HG02763 (cell line): ENCODE data around the gene POU2F1.

Source experiments
- ATAC-seq: cut with Tn5 transposase; IDR thresholded peaks from one replicate; pipeline ENCODE4 v1.9.1; 2021; ENCODE audit warnings: mild to moderate bottlenecking, moderate library complexity; ENCODE audit not compliant: unreplicated experiment

Gene POU2F1

DNA sequence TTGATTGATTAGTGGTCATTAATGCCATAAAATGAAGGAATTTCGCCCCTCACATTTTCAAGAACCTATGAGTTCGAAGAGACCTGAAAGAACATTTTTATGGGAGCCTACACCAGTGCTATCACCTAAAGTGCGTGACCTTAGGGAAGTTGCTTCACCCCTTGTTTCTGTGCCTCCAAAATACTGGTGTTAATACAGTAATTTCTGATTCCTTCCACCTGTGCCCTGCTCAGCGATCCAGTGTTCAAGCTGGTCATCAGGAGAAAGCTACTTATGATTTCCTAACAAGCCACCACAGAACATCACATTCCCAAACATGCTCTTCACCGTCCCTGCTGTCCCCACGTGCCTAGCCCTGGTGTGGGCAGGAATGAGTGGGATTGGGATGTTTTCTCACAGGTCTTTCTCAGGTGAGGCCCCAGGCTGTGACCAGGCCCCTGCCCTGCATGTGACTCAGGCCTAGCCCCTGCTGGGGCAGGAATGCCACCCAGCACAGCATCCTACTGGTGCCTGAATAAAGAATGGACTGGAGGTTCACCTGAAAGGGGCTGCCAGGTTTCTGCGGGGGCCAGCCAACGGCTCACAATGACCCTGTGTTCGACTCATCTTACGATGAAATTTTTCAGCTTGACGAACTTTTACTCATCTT, 237.4 kb downstream of the POU2F1 start:
- no peak for ATAC-seq

- no peak for ATAC-seq
These were observed 240.2 kb downstream of the POU2F1 start for GRCh38 chr1:167460836-167461235.

- ATAC-seq: no peak
These were observed 241.7 kb downstream of the POU2F1 start for GRCh38 chr1:167462341-167462740.

- no peak for ATAC-seq
These were observed 242.4 kb downstream of the POU2F1 start for GRCh38 chr1:167463080-167463479.

DNA sequence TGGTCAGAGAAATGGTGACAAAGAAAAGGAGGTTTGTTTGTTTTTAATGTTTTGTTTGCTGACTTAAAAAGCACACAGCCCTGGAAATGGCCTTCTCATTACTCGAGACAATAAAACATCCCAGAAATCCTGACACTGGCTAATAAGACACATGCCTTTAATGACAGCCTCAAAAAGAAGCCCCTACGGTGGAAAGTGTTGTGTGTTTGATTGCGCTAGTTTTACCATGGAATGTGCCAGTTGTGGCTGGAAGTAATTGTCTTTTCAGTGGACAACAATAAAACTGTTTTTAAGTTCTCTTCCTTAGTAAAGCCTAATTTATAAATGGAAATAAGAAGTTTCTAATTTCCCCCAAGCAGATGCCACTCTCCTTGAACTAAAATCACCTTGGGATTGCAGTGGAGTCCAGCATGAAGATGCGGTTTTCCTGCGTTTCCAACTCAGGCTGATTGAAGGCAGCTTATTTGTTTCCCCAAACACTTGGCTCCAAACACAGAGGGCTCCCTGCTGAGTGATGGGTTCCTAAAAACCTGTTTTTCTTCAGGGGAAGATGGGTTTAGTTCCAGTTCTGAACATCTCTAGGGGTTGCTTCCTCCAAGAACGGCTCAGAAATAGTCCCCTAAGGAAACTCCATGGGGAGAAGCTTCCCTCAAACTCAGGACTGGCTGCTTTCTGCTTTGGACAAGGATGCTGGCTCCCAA, 243.3 kb downstream of the POU2F1 start:
- ATAC-seq: no peak

DNA sequence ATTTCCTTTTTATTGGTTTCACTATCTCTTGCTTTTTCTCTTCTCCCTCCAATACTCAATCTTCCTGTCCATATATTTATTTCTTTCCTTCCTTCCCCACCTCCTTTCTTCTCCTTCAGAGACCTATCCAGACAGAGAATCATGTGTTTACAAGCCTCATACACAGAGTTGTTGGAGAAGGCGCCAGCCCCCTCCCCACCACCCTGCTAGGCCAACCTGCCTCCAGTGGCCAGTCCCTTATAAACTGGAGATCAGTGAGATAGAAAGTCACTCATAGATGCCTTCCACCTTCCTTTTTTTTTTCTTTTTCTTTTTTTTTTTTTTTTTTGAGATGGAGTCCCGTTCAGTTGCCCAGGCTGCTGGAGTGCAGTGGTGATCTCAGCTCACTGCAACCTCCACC, 244.3 kb downstream of the POU2F1 start:
- ATAC-seq: no peak

DNA sequence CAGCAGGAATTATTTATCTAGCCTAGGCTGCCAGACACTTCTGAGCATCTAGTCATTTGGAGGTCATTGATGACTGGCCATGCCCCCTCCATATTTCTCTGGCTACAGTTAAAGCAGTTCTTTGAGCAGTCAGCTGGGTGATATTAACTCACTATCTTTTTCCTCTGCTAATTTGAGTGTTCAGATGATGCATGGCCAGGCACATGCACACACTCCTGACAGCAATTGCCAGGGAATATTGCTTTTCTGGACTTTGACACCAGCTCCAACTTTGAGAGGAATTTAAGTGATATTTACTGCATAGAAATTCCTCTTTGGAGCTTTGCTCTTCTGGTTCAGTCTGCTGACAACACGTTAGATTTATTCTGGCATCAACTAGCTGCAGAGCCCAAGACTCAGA, 245.1 kb downstream of the POU2F1 start:
- no peak for ATAC-seq

DNA sequence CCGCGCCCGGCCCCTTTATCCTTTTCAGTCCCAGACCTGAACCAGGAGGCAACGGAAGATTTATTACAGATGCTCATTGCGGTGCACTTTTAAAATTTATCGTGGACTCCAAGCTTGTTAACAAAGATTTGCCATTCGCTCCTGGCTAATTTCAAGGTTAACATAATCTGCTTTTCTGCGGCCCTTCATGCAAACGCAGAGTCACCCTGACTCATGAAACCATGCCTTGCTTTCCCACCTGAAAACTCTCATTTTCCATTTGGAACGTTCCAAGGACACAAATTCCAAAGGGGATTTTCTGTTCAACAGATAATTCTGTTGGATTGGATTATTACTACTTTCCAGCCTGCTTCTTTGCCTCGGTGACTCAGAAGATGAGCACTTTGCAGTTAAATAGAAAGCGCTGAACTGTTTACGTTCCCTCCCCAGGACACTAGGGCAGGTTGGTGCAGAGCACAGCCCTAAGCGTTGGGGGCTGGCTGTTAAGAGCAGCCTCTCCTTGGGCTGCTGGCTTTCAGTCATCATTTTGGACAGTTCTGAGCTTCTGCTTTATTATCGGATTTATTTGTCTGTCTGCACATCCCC, 246.5 kb downstream of the POU2F1 start:
- ATAC-seq: no peak

- no peak for ATAC-seq
These were observed 247.1 kb downstream of the POU2F1 start for GRCh38 chr1:167467752-167468151.

DNA sequence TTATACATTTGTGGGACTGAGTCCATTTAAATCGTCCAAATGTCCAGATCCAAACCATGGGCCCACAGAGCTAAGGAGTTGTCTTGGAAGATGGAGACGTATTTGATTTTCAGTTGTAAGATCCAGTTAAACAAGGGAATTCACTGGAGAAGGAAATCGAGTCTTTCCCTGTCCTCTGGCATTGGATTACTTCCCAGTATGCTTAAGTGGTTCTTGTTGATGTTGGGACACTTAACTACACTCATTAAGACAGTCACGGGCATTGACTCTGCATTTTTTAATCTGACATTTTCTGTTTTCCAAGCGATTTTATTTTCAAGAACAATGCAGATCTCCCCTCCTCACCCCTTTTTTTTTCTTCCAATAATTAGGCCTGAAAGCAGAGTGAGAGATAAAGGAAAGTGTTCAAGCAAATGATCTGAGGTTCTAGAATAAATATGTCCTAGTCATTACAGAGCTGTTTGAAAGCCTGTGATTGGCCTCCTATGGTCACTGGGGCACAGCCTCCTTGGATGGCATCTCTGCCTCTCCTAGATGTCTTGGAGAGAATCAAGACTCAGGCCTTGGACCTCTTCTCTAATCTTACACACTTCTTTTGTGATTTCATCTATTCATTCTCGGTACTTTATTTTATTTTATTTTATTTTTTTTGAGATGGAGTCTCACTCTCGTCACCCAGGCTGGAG, 248.7 kb downstream of the POU2F1 start:
- ATAC-seq: no peak

DNA sequence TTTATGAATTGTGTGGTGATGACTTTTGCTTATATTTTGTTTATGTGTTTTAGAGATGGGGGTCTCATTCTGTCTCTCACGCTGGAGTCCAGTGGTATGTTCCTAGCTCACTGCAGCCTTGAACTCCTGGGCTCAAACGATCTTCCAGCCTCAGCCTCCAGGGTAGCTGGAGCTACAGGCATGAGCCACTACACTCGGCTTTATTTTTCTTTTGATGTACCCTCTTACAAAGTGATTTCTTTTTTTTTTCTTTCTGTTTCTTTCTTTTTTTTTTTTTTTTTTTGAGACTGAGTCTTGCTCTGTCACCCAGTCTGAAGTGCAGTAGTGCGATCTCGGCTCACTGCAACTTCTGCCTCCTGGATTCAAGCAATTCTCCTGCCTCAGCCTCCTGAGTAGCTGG, 250.9 kb downstream of the POU2F1 start:
- ATAC-seq: no peak

DNA sequence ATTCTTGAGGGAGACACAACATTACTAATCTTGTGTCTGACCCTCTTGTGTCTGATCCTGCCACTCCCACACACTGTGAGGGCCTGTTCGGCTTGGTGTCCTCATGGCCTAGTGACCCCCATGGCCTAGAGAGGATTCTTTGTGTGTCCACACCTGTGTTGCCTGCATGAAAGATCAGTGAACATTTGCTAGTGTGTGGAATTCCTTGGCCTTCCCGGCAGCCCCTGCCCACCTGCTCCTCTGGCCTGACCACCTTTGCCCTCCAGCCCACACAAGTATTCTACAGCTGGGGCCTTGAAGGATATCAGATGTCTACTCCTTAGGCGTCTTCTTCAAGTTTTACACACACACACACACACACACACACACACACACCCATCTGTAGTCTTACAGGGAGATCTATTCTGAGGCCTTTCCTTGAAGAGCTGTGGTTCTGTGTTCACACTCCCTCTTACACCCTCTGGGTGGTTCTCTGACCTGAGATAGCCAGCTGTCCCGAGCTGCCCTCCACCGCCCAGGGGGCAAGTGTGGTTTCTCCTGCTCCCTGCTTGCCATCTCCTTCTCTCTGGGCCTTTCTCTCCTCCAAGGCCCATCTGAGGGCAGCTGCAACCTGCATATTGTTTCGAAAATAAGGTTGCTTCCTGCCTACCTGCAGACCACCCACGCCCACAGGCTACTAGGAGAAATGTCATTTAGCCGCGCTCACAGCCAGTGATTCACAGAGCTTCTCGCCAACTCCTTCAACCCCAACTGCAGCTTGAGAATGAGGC, 252.3 kb downstream of the POU2F1 start:
- no peak for ATAC-seq

GRCh38 chr1:167473761-167474160, 253.1 kb downstream of the POU2F1 start:
- no peak for ATAC-seq

DNA sequence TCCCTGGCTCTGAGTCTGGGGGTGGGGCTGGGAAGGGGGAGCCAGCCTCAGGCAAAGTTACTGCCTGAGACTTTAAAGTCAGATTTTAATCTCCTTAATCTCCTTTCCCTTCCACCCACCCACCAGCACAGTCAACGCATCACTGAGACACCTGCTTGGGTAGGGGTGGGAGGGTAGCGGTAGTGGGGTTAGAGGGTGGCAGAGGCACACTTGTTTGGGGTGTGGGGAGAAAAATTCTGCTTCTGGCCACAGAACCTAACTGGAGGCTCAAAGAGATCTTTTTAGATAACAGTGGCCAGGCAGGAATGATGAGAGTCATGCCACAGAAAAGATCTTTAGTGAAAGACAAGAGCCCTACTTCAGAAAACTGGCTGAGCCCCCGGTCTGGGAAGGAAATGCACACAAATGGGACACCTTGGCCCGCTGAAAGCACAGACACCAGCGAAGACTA, 253.5 kb downstream of the POU2F1 start:
- ATAC-seq: no peak

GRCh38 chr1:167476061-167476460, 255.4 kb downstream of the POU2F1 start:
- ATAC-seq: no peak
